ENCODE data around the gene TESK2.

The TESK2 gene

GRCh38 chr1:45375104-45376090 lies 115.6 kb downstream of the TESK2 start:
- no peak for DNase-seq (ENCODE audit: low read depth)

GRCh38 chr1:45373573-45373972 lies 117.4 kb downstream of the TESK2 start:
- DNase-seq (ENCODE audit: low read depth): no peak

GRCh38 chr1:45370575-45370974 lies 120.4 kb downstream of the TESK2 start:
- DNase-seq (ENCODE audit: low read depth): no peak

GRCh38 chr1:45365051-45365450 lies 125.9 kb downstream of the TESK2 start:
- no peak for DNase-seq (ENCODE audit: low read depth)

GRCh38 chr1:45364294-45364693 lies 126.7 kb downstream of the TESK2 start:
- no peak for DNase-seq (ENCODE audit: low read depth)

- DNase-seq (ENCODE audit: low read depth): peak; percentile 13
Observed at GRCh38 chr1:45360981-45361380, 130.0 kb downstream of the TESK2 start.

GRCh38 chr1:45359882-45360513 lies 131.0 kb downstream of the TESK2 start:
- peak; percentile 14 for DNase-seq (ENCODE audit: low read depth)

GRCh38 chr1:45356186-45356585 lies 134.8 kb downstream of the TESK2 start:
- no peak for DNase-seq (ENCODE audit: low read depth)

GRCh38 chr1:45355683-45356082 lies 135.3 kb downstream of the TESK2 start:
- DNase-seq (ENCODE audit: low read depth): no peak

- DNase-seq (ENCODE audit: low read depth): no peak
Observed at GRCh38 chr1:45354838-45355237, 136.1 kb downstream of the TESK2 start.

GRCh38 chr1:45353685-45354084 lies 137.3 kb downstream of the TESK2 start:
- no peak for DNase-seq (ENCODE audit: low read depth)

GRCh38 chr1:45351508-45351907 lies 139.5 kb downstream of the TESK2 start:
- no peak for DNase-seq (ENCODE audit: low read depth)

- no peak for DNase-seq (ENCODE audit: low read depth)
Observed at GRCh38 chr1:45348966-45349677, 141.8 kb downstream of the TESK2 start.

- no peak for DNase-seq (ENCODE audit: low read depth)
Observed at GRCh38 chr1:45348609-45348965, 142.4 kb downstream of the TESK2 start.

GRCh38 chr1:45348020-45348419 lies 142.9 kb downstream of the TESK2 start:
- DNase-seq (ENCODE audit: low read depth): no peak

- DNase-seq (ENCODE audit: low read depth): no peak
Observed at GRCh38 chr1:45346473-45346872, 144.5 kb downstream of the TESK2 start.

- no peak for DNase-seq (ENCODE audit: low read depth)
Observed at GRCh38 chr1:45345014-45345413, 145.9 kb downstream of the TESK2 start.

GRCh38 chr1:45344499-45344898 lies 146.5 kb downstream of the TESK2 start:
- no peak for DNase-seq (ENCODE audit: low read depth)

- DNase-seq (ENCODE audit: low read depth): no peak
Observed at GRCh38 chr1:45340816-45341466, 150.0 kb downstream of the TESK2 start.

GRCh38 chr1:45339789-45340558 lies 151.0 kb downstream of the TESK2 start, which contains the start of the genes MUTYH and TOE1:
Gene MUTYH, minus strand, starts transcription at chr1:45340440. Its CDS starts 5,935 bp downstream, at chr1:45334505.
Gene TOE1, plus strand, starts transcription at chr1:45340170. Its CDS starts 83 bp downstream, at chr1:45340253.
- peak; percentile 73 for DNase-seq (ENCODE audit: low read depth)

Data from HS-5 (cell line).